Activated T-cell treated with anti-CD3 and anti-CD28 coated beads, Interleukin-2, amount 50 U/mL, for 24 hours (primary cell): ENCODE data around the gene CCDC112.
A peak's percentile ranks its signal among the peaks of the same experiment; 100 is the strongest.
"Not testable (repeated sequence)": the region's sequence is repeated elsewhere in the genome, so short reads cannot be mapped to it uniquely, and the experiment has no call there.

Experiments
- DNase-seq: peaks from one replicate; pipeline ENCODE4 v3.0.0-alpha.2; 2020
- H3K27ac Mint-ChIP-seq: 2 replicates; pipeline ENCODE4 v1.8.0; 2020; ENCODE audit warnings: mild to moderate bottlenecking, mixed read lengths
- H3K27me3 Mint-ChIP-seq: 2 replicates; pipeline ENCODE4 v1.8.0; 2020; ENCODE audit warnings: mixed read lengths
- H3K36me3 Mint-ChIP-seq: 2 replicates; pipeline ENCODE4 v1.8.0; 2020; ENCODE audit warnings: low read depth, mixed read lengths
- H3K4me1 Mint-ChIP-seq: 2 replicates; pipeline ENCODE4 v1.8.0; 2020; ENCODE audit warnings: low read depth, mixed read lengths
- H3K4me3 Mint-ChIP-seq: 2 replicates; pipeline ENCODE4 v1.8.0; 2020; ENCODE audit warnings: mild to moderate bottlenecking, moderate library complexity, mixed read lengths
- H3K9me3 Mint-ChIP-seq: 2 replicates; pipeline ENCODE4 v1.8.0; 2020; ENCODE audit warnings: mixed read lengths

The CCDC112 gene

GRCh38 chr5:115296124-115297022 lies at the start of gene CCDC112:
CCDC112 (minus strand) TSS chr5:115296654; CDS start chr5:115296543, 111 bp downstream.
- Mint-ChIP-seq H3K4me3 (peak within 1 kb of the TSS; percentile 80), H3K27me3 (peaks cover 14% of the 10 kb centered on the region), H3K27ac (no peak within 1 kb of the TSS), H3K36me3 (no peaks in the 10 kb centered on the region), H3K4me1 (peaks cover 7% of the 10 kb centered on the region), H3K9me3 (peaks cover 8% of the 10 kb centered on the region)
- peak; percentile 84 for DNase-seq

- no peak overlapping the region for H3K4me3 Mint-ChIP-seq
- peaks cover 33% of the 10 kb centered on the region for H3K27me3 Mint-ChIP-seq
- DNase-seq, result no peak
- H3K27ac Mint-ChIP-seq, result no peak overlapping the region
- H3K36me3 Mint-ChIP-seq, result no peaks in the 10 kb centered on the region
- H3K9me3 Mint-ChIP-seq, result peaks cover 3% of the 10 kb centered on the region
- H3K4me1 Mint-ChIP-seq, result no peaks in the 10 kb centered on the region
Measured at GRCh38 chr5:115345344-115345743, 48.9 kb upstream of the CCDC112 start.

- H3K4me1 Mint-ChIP-seq, result no peaks in the 10 kb centered on the region
- DNase-seq, result no peak
- H3K27me3 Mint-ChIP-seq, result peaks cover 34% of the 10 kb centered on the region
- no peak overlapping the region for H3K4me3 Mint-ChIP-seq
- peaks cover 3% of the 10 kb centered on the region for H3K9me3 Mint-ChIP-seq
- no peaks in the 10 kb centered on the region for H3K36me3 Mint-ChIP-seq
- H3K27ac Mint-ChIP-seq, result no peak overlapping the region
Measured at GRCh38 chr5:115343855-115344254, 47.4 kb upstream of the CCDC112 start.

- no peak overlapping the region for H3K27ac Mint-ChIP-seq
- no peaks in the 10 kb centered on the region for H3K4me1 Mint-ChIP-seq
- DNase-seq, result no peak
- H3K36me3 Mint-ChIP-seq, result no peaks in the 10 kb centered on the region
- peaks cover 3% of the 10 kb centered on the region for H3K9me3 Mint-ChIP-seq
- H3K4me3 Mint-ChIP-seq, result no peak overlapping the region
- H3K27me3 Mint-ChIP-seq, result peaks cover 34% of the 10 kb centered on the region
Measured at GRCh38 chr5:115342590-115343377, 46.3 kb upstream of the CCDC112 start.

- Mint-ChIP-seq H3K36me3 (no peaks in the 10 kb centered on the region), H3K4me3 (no peak overlapping the region), H3K4me1 (no peaks in the 10 kb centered on the region), H3K27ac (no peak overlapping the region), H3K27me3 (peaks cover 39% of the 10 kb centered on the region), H3K9me3 (peaks cover 3% of the 10 kb centered on the region)
- DNase-seq, result no peak
Measured at GRCh38 chr5:115341745-115342144, 45.3 kb upstream of the CCDC112 start.

GRCh38 chr5:115338851-115339250 lies 42.4 kb upstream of the CCDC112 start:
- Mint-ChIP-seq H3K9me3 (no peaks in the 10 kb centered on the region), H3K27ac (no peak overlapping the region), H3K4me1 (no peaks in the 10 kb centered on the region), H3K4me3 (no peak overlapping the region), H3K27me3 (peaks cover 40% of the 10 kb centered on the region), H3K36me3 (no peaks in the 10 kb centered on the region)
- DNase-seq, result no peak

- Mint-ChIP-seq H3K27ac (no peak overlapping the region), H3K36me3 (no peaks in the 10 kb centered on the region), H3K27me3 (peaks cover 38% of the 10 kb centered on the region), H3K9me3 (no peaks in the 10 kb centered on the region), H3K4me1 (peaks cover 3% of the 10 kb centered on the region), H3K4me3 (no peak overlapping the region)
- DNase-seq, result no peak
Measured at GRCh38 chr5:115337882-115338281, 41.4 kb upstream of the CCDC112 start.

- no peaks in the 10 kb centered on the region for H3K9me3 Mint-ChIP-seq
- no peak overlapping the region for H3K27ac Mint-ChIP-seq
- H3K4me3 Mint-ChIP-seq, result no peak overlapping the region
- peaks cover 34% of the 10 kb centered on the region for H3K27me3 Mint-ChIP-seq
- H3K4me1 Mint-ChIP-seq, result peaks cover 5% of the 10 kb centered on the region
- no peaks in the 10 kb centered on the region for H3K36me3 Mint-ChIP-seq
- no peak for DNase-seq
Measured at GRCh38 chr5:115336964-115337363, 40.5 kb upstream of the CCDC112 start.

GRCh38 chr5:115336201-115336720 lies 39.8 kb upstream of the CCDC112 start:
- no peaks in the 10 kb centered on the region for H3K9me3 Mint-ChIP-seq
- H3K27me3 Mint-ChIP-seq, result peaks cover 34% of the 10 kb centered on the region
- H3K4me1 Mint-ChIP-seq, result peaks cover 8% of the 10 kb centered on the region
- H3K4me3 Mint-ChIP-seq, result no peak overlapping the region
- H3K27ac Mint-ChIP-seq, result no peak overlapping the region
- no peaks in the 10 kb centered on the region for H3K36me3 Mint-ChIP-seq
- no peak for DNase-seq

- no peaks in the 10 kb centered on the region for H3K9me3 Mint-ChIP-seq
- no peak overlapping the region for H3K27ac Mint-ChIP-seq
Measured at GRCh38 chr5:115335301-115335700, 38.8 kb upstream of the CCDC112 start.

GRCh38 chr5:115333164-115333563 lies 36.7 kb upstream of the CCDC112 start:
- Mint-ChIP-seq H3K27ac (no peak overlapping the region), H3K4me3 (no peak overlapping the region), H3K27me3 (peaks cover 31% of the 10 kb centered on the region), H3K4me1 (peaks cover 17% of the 10 kb centered on the region), H3K36me3 (no peaks in the 10 kb centered on the region), H3K9me3 (no peaks in the 10 kb centered on the region)
- DNase-seq, result no peak

More at GRCh38 chr5:115335301-115335700, 38.8 kb upstream of the CCDC112 start:
- Mint-ChIP-seq H3K27me3 (peaks cover 33% of the 10 kb centered on the region), H3K36me3 (no peaks in the 10 kb centered on the region), H3K4me3 (no peak overlapping the region), H3K4me1 (peaks cover 15% of the 10 kb centered on the region)
- DNase-seq, result no peak

- Mint-ChIP-seq H3K36me3 (no peaks in the 10 kb centered on the region), H3K27ac (no peak overlapping the region), H3K4me3 (no peak overlapping the region), H3K27me3 (peaks cover 30% of the 10 kb centered on the region), H3K4me1 (peaks cover 17% of the 10 kb centered on the region), H3K9me3 (no peaks in the 10 kb centered on the region)
- DNase-seq, result no peak
Measured at GRCh38 chr5:115330830-115331229, 34.4 kb upstream of the CCDC112 start.

- Mint-ChIP-seq H3K9me3 (no peaks in the 10 kb centered on the region), H3K27me3 (peaks cover 32% of the 10 kb centered on the region), H3K4me3 (no peak overlapping the region), H3K4me1 (peaks cover 17% of the 10 kb centered on the region), H3K27ac (no peak overlapping the region), H3K36me3 (no peaks in the 10 kb centered on the region)
- no peak for DNase-seq
Measured at GRCh38 chr5:115329475-115329874, 33.0 kb upstream of the CCDC112 start.

- H3K9me3 Mint-ChIP-seq, H3K27ac Mint-ChIP-seq, DNase-seq, H3K4me3 Mint-ChIP-seq, H3K36me3 Mint-ChIP-seq: not testable (repeated sequence)
- H3K27me3 Mint-ChIP-seq, result peaks cover 39% of the 10 kb centered on the region
- peaks cover 17% of the 10 kb centered on the region for H3K4me1 Mint-ChIP-seq
Measured at GRCh38 chr5:115328617-115329274, 32.3 kb upstream of the CCDC112 start.
